GM19452 (cell line): ENCODE measurements around the gene DTX4.
A peak's percentile ranks its signal among the peaks of the same experiment; 100 is the strongest.

ENCODE experiments used
- ATAC-seq: cut with Tn5 transposase; IDR thresholded peaks from one replicate; pipeline ENCODE4 v1.9.1; 2021; ENCODE audit not compliant: unreplicated experiment

DTX4 gene

DNA sequence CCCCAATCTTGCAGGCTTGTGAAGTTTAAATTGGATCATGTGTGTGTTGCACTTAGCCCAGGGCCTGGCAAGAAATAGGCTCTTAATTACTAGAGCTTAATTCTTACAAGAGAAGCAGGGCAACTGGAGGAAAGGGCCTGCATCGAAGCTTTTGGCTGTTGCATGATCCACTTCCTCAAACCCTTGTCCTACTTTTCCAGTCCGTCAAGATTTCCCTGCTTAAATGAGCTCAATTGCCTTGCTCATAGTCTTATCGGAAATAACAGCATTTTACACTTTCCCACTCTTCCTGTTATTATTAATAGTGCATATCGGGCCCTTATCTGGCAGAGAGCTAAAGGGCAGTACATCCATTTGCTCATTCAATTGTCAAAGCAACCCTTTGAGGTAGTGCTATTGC, 18.1 kb downstream of the DTX4 start:
- no peak for ATAC-seq

- no peak for ATAC-seq
Observed at GRCh38 chr11:59191095-59191494, 19.2 kb downstream of the DTX4 start.

- ATAC-seq = no peak
Observed at GRCh38 chr11:59191890-59192289, 20.0 kb downstream of the DTX4 start.

DNA sequence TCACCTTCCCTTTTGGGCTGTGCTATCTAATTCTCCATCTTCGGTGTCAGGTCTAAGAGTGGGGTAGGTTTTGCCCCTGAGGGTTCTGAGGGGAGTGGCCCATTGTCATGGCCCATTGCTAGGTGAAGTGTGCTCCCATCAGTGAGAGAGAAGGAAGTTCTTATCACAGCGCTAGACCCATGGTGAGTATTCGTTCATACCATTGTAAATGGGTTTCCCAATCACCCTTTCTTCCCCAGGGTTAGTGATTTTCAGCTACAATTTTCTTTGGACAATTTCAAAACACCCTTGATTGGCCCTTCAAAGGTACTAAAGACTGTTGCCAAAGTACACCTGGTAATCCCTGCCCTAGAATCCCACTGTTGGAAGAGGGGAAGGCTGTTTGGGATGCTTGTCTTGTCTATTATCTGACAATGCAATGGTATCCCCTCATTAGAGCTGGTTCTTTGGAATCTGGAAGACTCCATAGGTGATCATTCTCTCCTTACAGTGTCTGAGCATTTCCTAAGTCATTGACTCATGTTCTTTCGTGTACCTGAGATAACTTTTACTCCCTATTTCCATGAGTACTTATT, 20.6 kb downstream of the DTX4 start:
- ATAC-seq = no peak

GRCh38 chr11:59193587-59194130, 21.7 kb downstream of the DTX4 start:
- ATAC-seq = no peak

DNA sequence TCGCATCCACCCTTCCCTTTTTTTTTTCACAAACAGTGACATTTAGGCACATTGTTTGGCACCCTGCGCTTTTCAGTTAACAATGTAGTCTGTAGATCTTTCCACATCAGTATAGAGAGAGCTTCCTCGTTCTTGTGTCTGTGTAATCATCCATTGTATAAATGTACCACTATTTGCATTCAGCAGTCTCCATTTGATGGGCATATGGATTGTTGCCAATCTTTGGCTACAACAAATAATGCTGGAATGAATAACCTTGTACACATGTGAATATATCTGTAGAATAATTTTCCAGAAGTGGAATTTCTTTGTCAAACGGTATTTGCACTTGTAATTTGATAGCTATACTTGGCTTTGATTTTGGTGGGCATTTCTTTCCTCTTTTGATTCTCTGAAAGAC, 23.7 kb downstream of the DTX4 start:
- ATAC-seq = no peak

DNA sequence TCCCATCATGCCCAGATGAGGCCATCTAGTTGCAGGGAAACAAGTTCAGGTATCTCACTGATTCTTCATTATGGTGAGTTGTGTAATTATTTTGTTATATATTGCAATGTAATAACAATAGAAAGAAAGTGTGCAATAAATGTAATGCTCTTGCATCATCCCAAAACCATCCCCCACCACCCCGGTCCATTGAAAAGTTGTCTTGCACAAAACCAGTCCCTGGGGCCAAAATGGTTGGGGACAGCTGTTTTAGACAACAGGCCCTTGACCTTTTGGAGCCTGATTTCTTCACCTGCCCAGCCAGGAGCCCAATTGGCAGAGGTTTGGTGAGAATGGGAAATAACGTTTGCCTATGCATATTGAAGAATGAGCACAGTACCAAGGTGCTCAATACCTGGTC, 24.8 kb downstream of the DTX4 start:
- no peak for ATAC-seq

- ATAC-seq = no peak
Observed at GRCh38 chr11:59197991-59198390, 26.1 kb downstream of the DTX4 start.

- ATAC-seq = no peak
Observed at GRCh38 chr11:59198726-59199125, 26.8 kb downstream of the DTX4 start.

DNA sequence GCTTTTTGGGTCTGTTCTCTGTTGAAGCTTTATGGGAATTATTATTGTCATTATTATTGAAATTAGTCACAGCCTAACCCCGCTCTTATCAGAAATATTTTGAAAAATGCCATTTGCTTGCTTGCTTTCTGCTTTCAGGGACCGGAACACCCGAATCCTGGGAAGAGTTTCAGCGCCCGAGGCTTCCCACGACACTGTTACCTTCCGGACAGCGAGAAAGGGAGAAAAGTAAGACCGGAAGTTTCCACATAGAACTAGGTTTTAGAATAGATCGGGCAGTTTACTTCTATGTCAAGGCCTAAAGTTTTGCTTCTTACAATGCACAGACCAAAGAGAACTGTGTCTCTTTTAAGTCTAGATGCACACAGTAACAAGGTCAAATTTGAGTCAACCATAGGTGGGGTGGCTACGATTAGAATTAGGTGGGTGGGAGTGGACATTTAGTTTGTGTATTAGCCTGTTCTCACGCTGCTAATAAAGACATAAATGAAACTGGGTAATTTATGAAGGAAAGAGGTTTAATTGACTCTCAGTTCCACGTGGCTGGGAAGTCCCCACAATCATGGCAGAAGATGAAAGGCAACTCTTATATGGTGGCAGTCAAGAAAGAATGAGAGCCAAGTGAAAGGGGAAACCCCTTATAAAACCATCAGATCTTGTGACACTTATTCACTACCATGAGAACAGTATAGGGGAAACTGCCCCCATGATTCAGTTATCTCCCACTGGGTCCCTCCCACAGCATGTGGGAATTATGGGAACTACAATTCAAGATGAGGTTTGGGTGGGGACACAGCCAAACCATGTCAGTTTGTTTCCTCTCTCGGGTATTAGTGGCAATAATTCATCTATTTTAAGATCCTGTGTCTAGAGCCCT, 27.9 kb downstream of the DTX4 start:
- ATAC-seq = peak; percentile 52

- peak; percentile 44 for ATAC-seq
Observed at GRCh38 chr11:59200423-59200746, 28.5 kb downstream of the DTX4 start.

GRCh38 chr11:59201353-59201752, 29.4 kb downstream of the DTX4 start:
- ATAC-seq = no peak

- no peak for ATAC-seq
Observed at GRCh38 chr11:59204746-59205145, 32.8 kb downstream of the DTX4 start.

- ATAC-seq = no peak
Observed at GRCh38 chr11:59205648-59206047, 33.7 kb downstream of the DTX4 start.

- ATAC-seq = no peak
Observed at GRCh38 chr11:59206635-59207034, 34.7 kb downstream of the DTX4 start.

GRCh38 chr11:59207988-59208451, 36.1 kb downstream of the DTX4 start:
- peak; percentile 56 for ATAC-seq

- ATAC-seq = no peak
Observed at GRCh38 chr11:59208956-59209355, 37.0 kb downstream of the DTX4 start.

GRCh38 chr11:59212222-59212621, 40.3 kb downstream of the DTX4 start:
- ATAC-seq = no peak

GRCh38 chr11:59212744-59213631, 41.1 kb downstream of the DTX4 start, which contains the start of gene MPEG1:
TSS of gene MPEG1 (minus strand) at chr11:59212927. CDS start at chr11:59212865, 62 bp downstream.
- ATAC-seq = peak; percentile 17

- ATAC-seq = no peak
Observed at GRCh38 chr11:59214141-59214893, 42.4 kb downstream of the DTX4 start.
